Fibroblast of skin of right biceps (primary cell): Measurements from ENCODE around the gene PNLDC1.
A peak's percentile ranks its signal among the peaks of the same experiment; 100 is the strongest.
"Not testable (repeated sequence)": the region's sequence is repeated elsewhere in the genome, so short reads cannot be mapped to it uniquely, and the experiment has no call there.

Experiments used
- DNase-seq: peaks from one replicate; pipeline ENCODE4 v3.0.0-alpha.2; 2013

PNLDC1 gene

GRCh38 chr6:159788753-159789376, 11.2 kb upstream of the PNLDC1 start:
- peak; percentile 25 for DNase-seq

GRCh38 chr6:159789377-159790148, 10.5 kb upstream of the PNLDC1 start, which contains the start of gene TCP1:
TCP1 (minus strand) TSS chr6:159789602; CDS start chr6:159789468, 134 bp downstream.
- peak; percentile 100 for DNase-seq

- DNase-seq, result peak; percentile 98
These were observed 9.7 kb upstream of the PNLDC1 start, which contains the start of gene MRPL18 for GRCh38 chr6:159790149-159790955. MRPL18 (plus strand) TSS chr6:159790467; CDS start chr6:159790588, 121 bp downstream.

GRCh38 chr6:159790956-159791598, 9.0 kb upstream of the PNLDC1 start:
- DNase-seq, result no peak

GRCh38 chr6:159794976-159795375, 5.1 kb upstream of the PNLDC1 start:
- not testable (repeated sequence) for DNase-seq

GRCh38 chr6:159797554-159797953, 2.5 kb upstream of the PNLDC1 start:
- DNase-seq, result no peak

GRCh38 chr6:159801935-159802334, 1.9 kb downstream of the PNLDC1 start:
- no peak for DNase-seq

- no peak for DNase-seq
These were observed 4.4 kb downstream of the PNLDC1 start for GRCh38 chr6:159804504-159804903.

GRCh38 chr6:159805440-159806020, 5.5 kb downstream of the PNLDC1 start:
- no peak for DNase-seq

GRCh38 chr6:159806021-159806458, 6.0 kb downstream of the PNLDC1 start:
- no peak for DNase-seq

- DNase-seq, result no peak
These were observed 7.2 kb downstream of the PNLDC1 start for GRCh38 chr6:159807150-159807858.

- no peak for DNase-seq
These were observed 8.6 kb downstream of the PNLDC1 start for GRCh38 chr6:159808647-159809046.

- no peak for DNase-seq
These were observed 9.1 kb downstream of the PNLDC1 start for GRCh38 chr6:159809149-159809548.

GRCh38 chr6:159813781-159814180, 13.7 kb downstream of the PNLDC1 start:
- no peak for DNase-seq

GRCh38 chr6:159815410-159815809, 15.3 kb downstream of the PNLDC1 start:
- no peak for DNase-seq

- not testable (repeated sequence) for DNase-seq
These were observed 16.7 kb downstream of the PNLDC1 start for GRCh38 chr6:159816775-159817174.

GRCh38 chr6:159817951-159818739, 18.1 kb downstream of the PNLDC1 start:
- no peak for DNase-seq

- no peak for DNase-seq
These were observed 19.0 kb downstream of the PNLDC1 start for GRCh38 chr6:159819098-159819497.

- DNase-seq, result no peak
These were observed 20.0 kb downstream of the PNLDC1 start for GRCh38 chr6:159819932-159820640.

- no peak for DNase-seq
These were observed 21.0 kb downstream of the PNLDC1 start for GRCh38 chr6:159821122-159821521.
